SK-N-MC (cell line): ENCODE results near the gene PKD2L1.

ENCODE experiments used
- EZH2 ChIP-seq: fragments of 200-600 bp; sonication (generic); IDR thresholded peaks from one replicate; pipeline ENCODE4 v1.6.1; 2017; ENCODE audit warnings: antibody characterized with exemption
- FOXP2 ChIP-seq: optimal IDR thresholded peaks from 2 replicates; pipeline ENCODE3; 2011; ENCODE audit warnings: mild to moderate bottlenecking, moderate library complexity; ENCODE audit not compliant: insufficient read depth; ENCODE audit errors: extremely low read length, control extremely low read depth
- POLR2AphosphoS5 ChIP-seq: IDR thresholded peaks from 2 replicates; pipeline ENCODE4 v1.6.1; 2012; ENCODE audit warnings: mild to moderate bottlenecking, low read depth, low read length, borderline replicate concordance

DNA sequence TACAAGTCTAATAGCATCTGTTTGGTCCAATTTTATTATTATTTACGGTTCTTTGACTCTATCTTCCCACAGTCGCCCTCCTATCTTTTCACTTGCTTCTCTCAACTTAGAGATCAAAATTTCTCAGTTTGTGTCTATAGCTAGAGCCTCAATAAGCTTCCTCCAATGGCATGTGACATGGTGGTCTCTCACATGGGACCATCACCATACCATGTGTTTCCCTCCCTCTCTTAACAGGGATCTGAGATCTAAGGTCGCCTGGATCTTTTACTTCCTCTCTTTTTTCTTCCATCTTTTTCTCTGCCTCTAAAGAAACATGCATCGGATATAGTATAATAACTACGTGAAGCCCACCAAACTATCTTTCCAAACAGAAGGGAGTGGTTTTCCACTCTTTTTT lies 1.8 kb downstream of the PKD2L1 start:
- TF ChIP-seq EZH2 (no peak), POLR2AphosphoS5 (no peak), FOXP2 (no peak)
